Ishikawa (cell line): ENCODE results near the gene USP7.

ENCODE experiments used
- NFIC ChIP-seq: IDR thresholded peaks from 2 replicates; pipeline ENCODE4 v1.6.1; 2012
- RAD21 ChIP-seq: IDR thresholded peaks from 2 replicates; pipeline ENCODE4 v1.6.1; 2012; ENCODE audit warnings: low read depth
- TAF1 ChIP-seq: IDR thresholded peaks from 2 replicates; pipeline ENCODE4 v1.6.1; 2012; ENCODE audit warnings: low read depth, mild to moderate bottlenecking
- TCF12 ChIP-seq: IDR thresholded peaks from 2 replicates; pipeline ENCODE4 v1.6.1; 2012; ENCODE audit warnings: low read depth
- TEAD4 ChIP-seq: IDR thresholded peaks from 2 replicates; pipeline ENCODE4 v1.6.1; 2012

GRCh38 chr16:8886593-8887430 lies 76.9 kb downstream of the USP7 start:
- TF ChIP-seq TCF12, result no peak
- no peak for TF ChIP-seq TAF1
- no peak for TF ChIP-seq RAD21
- no peak for TF ChIP-seq NFIC
- no peak for TF ChIP-seq TEAD4
